Upper lobe of left lung (tissue), 4 donors: ENCODE data around the gene MNS1.

ENCODE experiments used
- CTCF ChIP-seq, 6 experiments: fragments of 450-650 bp in 4 of 6; fragments of 200-600 bp in 2 of 6; sonication (generic) in 2 of 6; IDR thresholded peaks; one replicate each; pipeline ENCODE4 v1.5.1; 2016 to 2019; ENCODE audit warnings: antibody characterized with exemption in 6 of 6
- POLR2A ChIP-seq, 4 donors: fragments of 450-650 bp; IDR thresholded peaks; one replicate each; pipeline ENCODE4 v1.5.1; 2016 to 2017; ENCODE audit warnings: antibody characterized with exemption in 4 of 4, mild to moderate bottlenecking in 2 of 4

- TF ChIP-seq POLR2A (IDR thresholded peaks at IDR 0.05) (no peak), CTCF (IDR thresholded peaks at IDR 0.05) (no peak)
Measured at GRCh38 chr15:56459096-56459495, 5.8 kb downstream of the MNS1 start.
